Erythroblast (primary cell): Measurements from ENCODE around the gene FAM3B.

Source experiments
- GATA1 ChIP-seq: IDR thresholded peaks from 2 replicates; pipeline ENCODE4 v1.6.1; 2011; ENCODE audit warnings: low read depth, mild to moderate bottlenecking, control low read depth, low read length, moderate library complexity
- POLR2A ChIP-seq: IDR thresholded peaks from 2 replicates; pipeline ENCODE4 v1.6.1; 2011; ENCODE audit warnings: mild to moderate bottlenecking, low read length

GRCh38 chr21:41364308-41364707 is 47.7 kb downstream of the FAM3B start:
- TF ChIP-seq POLR2A (no peak), GATA1 (no peak)
